Mesothelial cell of epicardium (in vitro differentiated cells): ENCODE results near the gene RPL22. TPM values are rescaled to one million over a fixed set of nuclear protein-coding genes. Genes with fewer than 3 reads are reported as not detected.

Source experiments
- DNase-seq, 2 experiments: peaks; one replicate each; pipeline ENCODE4 v3.0.0; 2021; ENCODE audit warnings: low spot score in 2 of 2; ENCODE audit not compliant: unreplicated experiment in 2 of 2
- H3K27ac Mint-ChIP-seq: 2 replicates; pipeline ENCODE4 v1.8.0; 2021; ENCODE audit warnings: mixed read lengths
- H3K27me3 Mint-ChIP-seq: 2 replicates; pipeline ENCODE4 v1.8.0; 2021; ENCODE audit warnings: low read depth, mixed read lengths
- H3K36me3 Mint-ChIP-seq: 2 replicates; pipeline ENCODE4 v1.8.0; 2021; ENCODE audit warnings: mixed read lengths
- H3K4me1 Mint-ChIP-seq: 2 replicates; pipeline ENCODE4 v1.8.0; 2021; ENCODE audit warnings: mixed read lengths
- H3K4me3 Mint-ChIP-seq: 2 replicates; pipeline ENCODE4 v1.8.0; 2021; ENCODE audit warnings: mild to moderate bottlenecking, moderate library complexity, mixed read lengths
- H3K9me3 Mint-ChIP-seq: 2 replicates; pipeline ENCODE4 v1.8.0; 2021; ENCODE audit warnings: mixed read lengths
- total RNA-seq: library from RNA; stranded (reverse); gene quantifications from 3 replicates; pipeline ENCODE4 v1.2.1, GENCODE V29; 2021
- TF ChIP-seq, protein P1 (sequence below): fragments of 200-600 bp; sonication (generic); IDR thresholded peaks from one replicate; pipeline ENCODE4 v1.5.0; 2021; ENCODE audit warnings: antibody characterized with exemption; ENCODE audit not compliant: unreplicated experiment

The RPL22 gene
- total RNA-seq, 1 donor from 2014 or later: 426 TPM

DNA sequence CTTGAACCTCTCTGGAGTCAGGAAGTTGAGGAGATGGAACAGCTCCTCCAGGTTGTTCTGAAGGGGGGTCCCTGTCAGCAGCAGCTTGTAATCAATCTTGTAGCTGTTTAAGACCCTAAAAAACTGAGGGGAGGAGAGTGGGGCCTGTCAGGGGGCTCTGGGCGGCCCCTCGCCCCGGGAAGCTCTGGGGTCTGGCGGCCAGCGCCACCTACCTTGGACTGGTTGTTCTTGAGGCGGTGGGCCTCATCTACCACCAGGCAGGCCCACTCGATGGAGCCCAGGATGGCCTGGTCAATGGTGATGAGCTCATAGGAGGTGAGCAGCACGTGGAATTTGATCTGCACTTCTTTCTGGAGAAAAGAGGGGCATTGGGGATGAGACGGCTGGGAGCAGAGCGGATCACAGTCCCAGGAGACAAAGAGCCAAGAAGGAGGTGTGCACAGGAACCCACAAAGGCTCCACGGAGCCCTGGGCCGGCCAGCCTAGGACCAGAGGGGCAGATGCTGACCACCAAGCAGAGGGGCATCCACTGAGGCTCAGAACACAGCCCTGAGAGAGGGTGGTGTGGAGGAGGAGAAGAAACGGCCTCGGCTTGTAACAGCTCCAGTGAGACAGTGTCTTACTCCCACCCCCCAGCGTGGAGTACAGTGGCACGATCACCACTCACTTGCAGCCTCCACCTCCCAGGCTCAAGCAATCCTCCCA, 62.7 kb downstream of the RPL22 start:
- no peak overlapping the region for H3K4me3 Mint-ChIP-seq
- TF ChIP-seq, protein P1, sequence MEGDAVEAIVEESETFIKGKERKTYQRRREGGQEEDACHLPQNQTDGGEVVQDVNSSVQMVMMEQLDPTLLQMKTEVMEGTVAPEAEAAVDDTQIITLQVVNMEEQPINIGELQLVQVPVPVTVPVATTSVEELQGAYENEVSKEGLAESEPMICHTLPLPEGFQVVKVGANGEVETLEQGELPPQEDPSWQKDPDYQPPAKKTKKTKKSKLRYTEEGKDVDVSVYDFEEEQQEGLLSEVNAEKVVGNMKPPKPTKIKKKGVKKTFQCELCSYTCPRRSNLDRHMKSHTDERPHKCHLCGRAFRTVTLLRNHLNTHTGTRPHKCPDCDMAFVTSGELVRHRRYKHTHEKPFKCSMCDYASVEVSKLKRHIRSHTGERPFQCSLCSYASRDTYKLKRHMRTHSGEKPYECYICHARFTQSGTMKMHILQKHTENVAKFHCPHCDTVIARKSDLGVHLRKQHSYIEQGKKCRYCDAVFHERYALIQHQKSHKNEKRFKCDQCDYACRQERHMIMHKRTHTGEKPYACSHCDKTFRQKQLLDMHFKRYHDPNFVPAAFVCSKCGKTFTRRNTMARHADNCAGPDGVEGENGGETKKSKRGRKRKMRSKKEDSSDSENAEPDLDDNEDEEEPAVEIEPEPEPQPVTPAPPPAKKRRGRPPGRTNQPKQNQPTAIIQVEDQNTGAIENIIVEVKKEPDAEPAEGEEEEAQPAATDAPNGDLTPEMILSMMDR: no peak
- H3K27me3 Mint-ChIP-seq: peaks cover 20% of the 10 kb centered on the region
- peaks cover 11% of the 10 kb centered on the region for H3K9me3 Mint-ChIP-seq
- no peaks in the 10 kb centered on the region for H3K36me3 Mint-ChIP-seq
- H3K27ac Mint-ChIP-seq: no peak overlapping the region
- H3K4me1 Mint-ChIP-seq: no peaks in the 10 kb centered on the region
- DNase-seq: no peak

Other genes with a start within 250 kb of the RPL22 start
- gene NPHP4, start 207.2 kb downstream of the RPL22 start, total RNA-seq: 15.6 to 16.4 TPM (median 16.4 TPM) in 3 replicates
- 10.7 to 12.7 TPM (median 10.8 TPM) in 3 replicates for gene KCNAB2, start 153.7 kb downstream of the RPL22 start, total RNA-seq
- 4.8 to 4.9 TPM (median 4.9 TPM) in 3 replicates for gene CHD5, start 19.3 kb downstream of the RPL22 start, total RNA-seq
- gene RNF207, start 6.5 kb upstream of the RPL22 start, total RNA-seq: 467 to 481 TPM (median 477 TPM) in 3 replicates
- gene ICMT, start 36.4 kb upstream of the RPL22 start, total RNA-seq: 35.1 to 39.8 TPM (median 39.3 TPM) in 3 replicates
- not detected in 3 replicates for gene HES3, start 44.6 kb upstream of the RPL22 start, total RNA-seq
- 24.6 to 27.5 TPM (median 25.0 TPM) in 3 replicates for gene GPR153, start 61.5 kb upstream of the RPL22 start, total RNA-seq
- gene ACOT7, start 194.2 kb upstream of the RPL22 start, total RNA-seq: 17.4 to 21.3 TPM (median 20.3 TPM) in 3 replicates
- 0.90 to 1.1 TPM (median 0.98 TPM) in 3 replicates for gene HES2, start 220.3 kb upstream of the RPL22 start, total RNA-seq
- 1.2 to 1.6 TPM (median 1.4 TPM) in 3 replicates for gene ESPN, start 225.2 kb upstream of the RPL22 start, total RNA-seq